Endothelial cell of umbilical vein (primary cell): ENCODE data around the gene HACD3.

ENCODE experiments used
- EZH2 ChIP-seq: IDR thresholded peaks from 2 replicates; pipeline ENCODE4 v1.6.1; 2012; ENCODE audit warnings: borderline replicate concordance, low read depth, mild to moderate bottlenecking, moderate library complexity, low read length, inconsistent platforms; ENCODE audit not compliant: severe bottlenecking
- FOS ChIP-seq: IDR thresholded peaks from 2 replicates; pipeline ENCODE4 v1.6.1; 2011; ENCODE audit warnings: mild to moderate bottlenecking, low read length, moderate library complexity, borderline replicate concordance; ENCODE audit not compliant: insufficient read depth
- GATA2 ChIP-seq: IDR thresholded peaks from 2 replicates; pipeline ENCODE4 v1.7.0; 2011; ENCODE audit warnings: low read depth, mild to moderate bottlenecking, moderate library complexity, mixed read lengths, low read length; ENCODE audit not compliant: insufficient read length, insufficient read depth
- JUN ChIP-seq: IDR thresholded peaks from 2 replicates; pipeline ENCODE4 v1.6.1; 2011; ENCODE audit warnings: borderline replicate concordance, low read depth; ENCODE audit not compliant: insufficient read length, insufficient read depth
- MYC ChIP-seq: IDR thresholded peaks from one replicate; pipeline ENCODE4 v1.6.1; 2011; ENCODE audit warnings: mild to moderate bottlenecking, low read depth, low read length
- POLR2A ChIP-seq: IDR thresholded peaks from 2 replicates; pipeline ENCODE4 v1.6.1; 2012; ENCODE audit warnings: low read depth, mild to moderate bottlenecking, control low read depth, low read length
- POLR2AphosphoS5 ChIP-seq: IDR thresholded peaks from 2 replicates; pipeline ENCODE4 v1.6.1; 2012; ENCODE audit warnings: low read depth, mild to moderate bottlenecking, control low read depth, low read length, moderate library complexity; ENCODE audit not compliant: insufficient read depth
- TF ChIP-seq, protein P1 (sequence below), 2 donors: IDR thresholded peaks; 1 replicate in 1 of 2; 2 replicates in 1 of 2; pipeline ENCODE4 v1.5.1; 2011; ENCODE audit warnings: low read length in 2 of 2, mild to moderate bottlenecking in 2 of 2, moderate library complexity in 2 of 2, control low read depth in 1 of 2, inconsistent platforms in 1 of 2, low read depth in 1 of 2; ENCODE audit not compliant: insufficient read depth in 1 of 2; ENCODE audit errors: extremely low read depth in 1 of 2
- TF ChIP-seq, protein P2 (sequence below): IDR thresholded peaks from 2 replicates; pipeline ENCODE4 v1.6.1; 2011; ENCODE audit not compliant: insufficient read depth, insufficient read length

DNA sequence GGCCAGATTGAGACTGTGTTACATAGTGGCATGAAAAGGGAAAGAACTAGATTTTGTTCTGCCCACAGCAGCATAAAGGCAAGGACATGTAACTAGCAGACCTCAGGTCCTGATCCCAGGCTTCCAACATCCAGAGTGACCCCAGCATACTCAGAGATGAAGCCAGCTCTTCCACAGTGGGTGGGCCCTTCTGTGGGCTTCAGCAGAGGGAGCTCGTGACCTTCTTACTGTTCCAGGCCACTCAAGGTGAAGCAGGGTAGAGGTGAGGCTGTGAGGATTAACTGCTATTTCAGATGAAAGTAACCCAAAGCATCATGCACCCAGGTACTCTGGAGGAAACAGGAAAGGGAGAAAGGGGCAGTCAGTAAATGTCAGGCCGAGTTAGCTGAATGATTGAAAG, 90.6 kb downstream of the HACD3 start:
- TF ChIP-seq, protein P1, sequence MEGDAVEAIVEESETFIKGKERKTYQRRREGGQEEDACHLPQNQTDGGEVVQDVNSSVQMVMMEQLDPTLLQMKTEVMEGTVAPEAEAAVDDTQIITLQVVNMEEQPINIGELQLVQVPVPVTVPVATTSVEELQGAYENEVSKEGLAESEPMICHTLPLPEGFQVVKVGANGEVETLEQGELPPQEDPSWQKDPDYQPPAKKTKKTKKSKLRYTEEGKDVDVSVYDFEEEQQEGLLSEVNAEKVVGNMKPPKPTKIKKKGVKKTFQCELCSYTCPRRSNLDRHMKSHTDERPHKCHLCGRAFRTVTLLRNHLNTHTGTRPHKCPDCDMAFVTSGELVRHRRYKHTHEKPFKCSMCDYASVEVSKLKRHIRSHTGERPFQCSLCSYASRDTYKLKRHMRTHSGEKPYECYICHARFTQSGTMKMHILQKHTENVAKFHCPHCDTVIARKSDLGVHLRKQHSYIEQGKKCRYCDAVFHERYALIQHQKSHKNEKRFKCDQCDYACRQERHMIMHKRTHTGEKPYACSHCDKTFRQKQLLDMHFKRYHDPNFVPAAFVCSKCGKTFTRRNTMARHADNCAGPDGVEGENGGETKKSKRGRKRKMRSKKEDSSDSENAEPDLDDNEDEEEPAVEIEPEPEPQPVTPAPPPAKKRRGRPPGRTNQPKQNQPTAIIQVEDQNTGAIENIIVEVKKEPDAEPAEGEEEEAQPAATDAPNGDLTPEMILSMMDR (IDR thresholded peaks at IDR 0.05; ENCODE audit: extremely low read depth in 1 of 2, insufficient read depth in 1 of 2, low read depth in 1 of 2, low read length in 2 of 2), result no peak
- TF ChIP-seq EZH2, result no peak
- no peak for TF ChIP-seq POLR2A
- no peak for TF ChIP-seq JUN
- no peak for TF ChIP-seq POLR2AphosphoS5
- TF ChIP-seq MYC, result no peak
- no peak for TF ChIP-seq FOS
- TF ChIP-seq, protein P2, sequence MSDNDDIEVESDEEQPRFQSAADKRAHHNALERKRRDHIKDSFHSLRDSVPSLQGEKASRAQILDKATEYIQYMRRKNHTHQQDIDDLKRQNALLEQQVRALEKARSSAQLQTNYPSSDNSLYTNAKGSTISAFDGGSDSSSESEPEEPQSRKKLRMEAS, result no peak
- no peak for TF ChIP-seq GATA2
